OCI-LY7 (cell line): ENCODE results near the gene RPP25L. TPM values are rescaled to one million over a fixed set of nuclear protein-coding genes. Genes with fewer than 3 reads are reported as not detected.
A peak's percentile ranks its signal among the peaks of the same experiment; 100 is the strongest.

Experiments used
- BruUV-seq: library from RNA; stranded (reverse); fragments of 400-500 nt; replicated peaks from 2 replicates; lab custom pipeline; 2021; lab: Mats Ljungman, UMichigan
- CTCF ChIA-PET: fragments of 300-600 bp; sonication (Branson Sonifier 250); formaldehyde crosslinking; loops from one replicate; lab custom pipeline; 2022; ENCODE audit warnings: antibody characterized with exemption; ENCODE audit not compliant: unreplicated experiment; lab: Charles Lee
- POLR2A ChIA-PET: fragments of 300-600 bp; sonication (Branson Sonifier 250); formaldehyde crosslinking; loops from one replicate; lab custom pipeline; 2022; ENCODE audit warnings: antibody characterized with exemption; lab: Charles Lee
- DNase-seq: peaks from one replicate; pipeline ENCODE4 v3.0.0-alpha.2; 2015; ENCODE audit warnings: low spot score
- H2AFZ ChIP-seq: fragments of 200-600 bp; sonication (generic), shearing (Covaris generic); 2 replicates; pipeline ENCODE4 v1.6.1; 2014; ENCODE audit warnings: mild to moderate bottlenecking, antibody characterized with exemption, low read length, moderate library complexity
- H3K27ac ChIP-seq: fragments of 200-600 bp; sonication (generic); 2 replicates; pipeline ENCODE4 v1.5.1; 2014; ENCODE audit warnings: mixed run types, low read depth, mild to moderate bottlenecking, moderate library complexity, low read length, inconsistent platforms; ENCODE audit not compliant: poor library complexity, severe bottlenecking
- H3K36me3 ChIP-seq: fragments of 200-600 bp; sonication (generic); 2 replicates; pipeline ENCODE4 v1.6.1; 2014; ENCODE audit warnings: mild to moderate bottlenecking, antibody characterized with exemption, low read length, moderate library complexity, mixed read lengths; ENCODE audit not compliant: insufficient read depth
- H3K4me1 ChIP-seq: fragments of 200-600 bp; sonication (generic); 2 replicates; pipeline ENCODE4 v1.5.1; 2014; ENCODE audit warnings: mild to moderate bottlenecking, low read length; ENCODE audit not compliant: insufficient read depth, poor library complexity, severe bottlenecking
- H3K4me2 ChIP-seq: fragments of 200-600 bp; sonication (generic); 2 replicates; pipeline ENCODE4 v1.6.1; 2014; ENCODE audit warnings: mild to moderate bottlenecking, low read length
- H3K4me3 ChIP-seq: fragments of 200-600 bp; sonication (generic); 2 replicates; pipeline ENCODE4 v1.5.1; 2014; ENCODE audit warnings: mild to moderate bottlenecking, low read depth, low read length; ENCODE audit not compliant: poor library complexity, severe bottlenecking
- H3K79me2 ChIP-seq: fragments of 200-600 bp; sonication (generic); 2 replicates; pipeline ENCODE4 v1.6.1; 2016; ENCODE audit warnings: low read depth, mild to moderate bottlenecking, low read length, moderate library complexity, mixed read lengths; ENCODE audit not compliant: insufficient read depth
- H3K9me2 ChIP-seq: fragments of 200-600 bp; sonication (generic); 2 replicates; pipeline ENCODE4 v1.6.1; 2016; ENCODE audit warnings: mild to moderate bottlenecking, low read length, mixed read lengths; ENCODE audit not compliant: insufficient read depth
- H3K9me3 ChIP-seq: fragments of 200-600 bp; sonication (generic); 2 replicates; pipeline ENCODE4 v1.6.1; 2014; ENCODE audit warnings: mild to moderate bottlenecking, mixed run types, low read length, mixed read lengths
- H4K20me1 ChIP-seq: fragments of 200-600 bp; sonication (generic); 2 replicates; pipeline ENCODE4 v1.6.1; 2014; ENCODE audit warnings: mild to moderate bottlenecking, antibody characterized with exemption, low read length, moderate library complexity, mixed read lengths; ENCODE audit not compliant: insufficient read depth
- EZH2phosphoT487 ChIP-seq: fragments of 200-600 bp; sonication (generic); IDR thresholded peaks from 2 replicates; pipeline ENCODE4 v1.6.1; 2018; ENCODE audit warnings: low read depth, borderline replicate concordance, mild to moderate bottlenecking, mixed run types, antibody characterized with exemption, low read length, moderate library complexity, mixed read lengths
- intact Hi-C: fragments of 100-400 bp; cut with micrococcal nuclease; formaldehyde crosslinking; loops from one replicate; pipeline ENCODE4 v1.10.0; 2022; ENCODE audit not compliant: unreplicated experiment
- total RNA-seq, 2 experiments: library from RNA; depleted of rRNA in 1 of 2; stranded (reverse); fragments of >200 nt in 1 of 2; shearing (Covaris generic) in 1 of 2; gene quantifications; 2 replicates each; pipeline ENCODE4 v1.2.3, GENCODE V29; 2014 to 2022
- TF ChIP-seq, protein P1 (sequence below): fragments of 200-600 bp; sonication (generic); conservative IDR thresholded peaks from 2 replicates; pipeline ENCODE4 v1.5.1; 2014; ENCODE audit warnings: mild to moderate bottlenecking, antibody characterized with exemption, low read length, moderate library complexity, mixed read lengths

The RPP25L gene
- total RNA-seq, 2 experiments from 2014 or later: 33.7 to 40.3 TPM

DNA sequence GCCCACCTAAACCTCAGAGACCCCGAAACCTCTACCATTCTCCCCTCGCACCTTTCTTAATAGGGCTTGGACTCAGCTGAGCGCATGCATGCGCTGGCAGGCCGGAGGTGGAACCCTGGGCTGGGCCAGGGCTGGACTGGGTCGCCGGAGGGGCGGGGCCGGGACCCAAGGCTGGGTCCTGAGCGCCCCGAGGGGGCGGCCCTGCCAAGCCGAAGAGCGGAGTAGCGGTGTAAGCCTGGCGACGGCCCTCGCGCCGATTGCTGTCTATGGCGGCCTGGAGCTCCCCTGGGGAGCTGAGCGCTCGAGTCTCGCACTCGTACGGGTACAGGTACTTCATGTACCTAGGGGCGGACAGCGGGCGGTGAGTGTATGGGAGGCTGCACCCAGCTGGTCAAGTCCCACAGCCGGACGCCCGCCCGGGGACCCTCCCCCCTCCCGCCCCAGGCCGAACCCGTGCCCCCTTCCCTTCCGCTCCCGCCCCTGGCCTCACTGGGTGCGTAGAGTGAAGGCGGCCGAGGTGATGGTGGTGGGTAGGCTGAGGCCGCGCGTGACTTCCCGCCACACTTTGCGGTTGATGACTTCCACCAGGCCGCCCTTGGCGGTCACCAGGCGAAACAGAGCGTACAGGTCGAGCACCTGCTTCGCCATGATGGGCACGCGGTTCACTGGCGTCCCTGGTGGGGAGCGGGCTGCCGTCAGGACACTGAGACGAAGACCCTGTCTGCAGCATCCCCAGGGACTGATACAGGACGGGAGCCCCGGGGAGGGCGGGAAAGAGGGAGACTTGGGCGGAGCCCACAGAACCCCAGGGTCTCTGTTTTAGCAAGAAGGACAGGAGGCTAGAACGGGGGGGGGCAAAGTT, 11.7 kb upstream of the RPP25L start:
- H3K4me1 ChIP-seq: peaks cover 15% of the 10 kb centered on the region
- CTCF ChIA-PET: no interaction called here
- intact Hi-C loops: no loop called here
- no peak overlapping the region for H2AFZ ChIP-seq
- no peaks in the 10 kb centered on the region for H3K9me2 ChIP-seq
- no peaks in the 10 kb centered on the region for H3K36me3 ChIP-seq
- no peak overlapping the region for H3K27ac ChIP-seq
- no peaks in the 10 kb centered on the region for H4K20me1 ChIP-seq
- H3K79me2 ChIP-seq: no peaks in the 10 kb centered on the region
- POLR2A ChIA-PET: no interaction called here
- no peak overlapping the region for H3K4me3 ChIP-seq
- H3K9me3 ChIP-seq: no peaks in the 10 kb centered on the region
- DNase-seq: no peak
- no peak overlapping the region for H3K4me2 ChIP-seq
- BruUV-seq: no TSS peak
- TF ChIP-seq, protein P1, sequence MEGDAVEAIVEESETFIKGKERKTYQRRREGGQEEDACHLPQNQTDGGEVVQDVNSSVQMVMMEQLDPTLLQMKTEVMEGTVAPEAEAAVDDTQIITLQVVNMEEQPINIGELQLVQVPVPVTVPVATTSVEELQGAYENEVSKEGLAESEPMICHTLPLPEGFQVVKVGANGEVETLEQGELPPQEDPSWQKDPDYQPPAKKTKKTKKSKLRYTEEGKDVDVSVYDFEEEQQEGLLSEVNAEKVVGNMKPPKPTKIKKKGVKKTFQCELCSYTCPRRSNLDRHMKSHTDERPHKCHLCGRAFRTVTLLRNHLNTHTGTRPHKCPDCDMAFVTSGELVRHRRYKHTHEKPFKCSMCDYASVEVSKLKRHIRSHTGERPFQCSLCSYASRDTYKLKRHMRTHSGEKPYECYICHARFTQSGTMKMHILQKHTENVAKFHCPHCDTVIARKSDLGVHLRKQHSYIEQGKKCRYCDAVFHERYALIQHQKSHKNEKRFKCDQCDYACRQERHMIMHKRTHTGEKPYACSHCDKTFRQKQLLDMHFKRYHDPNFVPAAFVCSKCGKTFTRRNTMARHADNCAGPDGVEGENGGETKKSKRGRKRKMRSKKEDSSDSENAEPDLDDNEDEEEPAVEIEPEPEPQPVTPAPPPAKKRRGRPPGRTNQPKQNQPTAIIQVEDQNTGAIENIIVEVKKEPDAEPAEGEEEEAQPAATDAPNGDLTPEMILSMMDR: no peak
- no peak for TF ChIP-seq EZH2phosphoT487

DNA sequence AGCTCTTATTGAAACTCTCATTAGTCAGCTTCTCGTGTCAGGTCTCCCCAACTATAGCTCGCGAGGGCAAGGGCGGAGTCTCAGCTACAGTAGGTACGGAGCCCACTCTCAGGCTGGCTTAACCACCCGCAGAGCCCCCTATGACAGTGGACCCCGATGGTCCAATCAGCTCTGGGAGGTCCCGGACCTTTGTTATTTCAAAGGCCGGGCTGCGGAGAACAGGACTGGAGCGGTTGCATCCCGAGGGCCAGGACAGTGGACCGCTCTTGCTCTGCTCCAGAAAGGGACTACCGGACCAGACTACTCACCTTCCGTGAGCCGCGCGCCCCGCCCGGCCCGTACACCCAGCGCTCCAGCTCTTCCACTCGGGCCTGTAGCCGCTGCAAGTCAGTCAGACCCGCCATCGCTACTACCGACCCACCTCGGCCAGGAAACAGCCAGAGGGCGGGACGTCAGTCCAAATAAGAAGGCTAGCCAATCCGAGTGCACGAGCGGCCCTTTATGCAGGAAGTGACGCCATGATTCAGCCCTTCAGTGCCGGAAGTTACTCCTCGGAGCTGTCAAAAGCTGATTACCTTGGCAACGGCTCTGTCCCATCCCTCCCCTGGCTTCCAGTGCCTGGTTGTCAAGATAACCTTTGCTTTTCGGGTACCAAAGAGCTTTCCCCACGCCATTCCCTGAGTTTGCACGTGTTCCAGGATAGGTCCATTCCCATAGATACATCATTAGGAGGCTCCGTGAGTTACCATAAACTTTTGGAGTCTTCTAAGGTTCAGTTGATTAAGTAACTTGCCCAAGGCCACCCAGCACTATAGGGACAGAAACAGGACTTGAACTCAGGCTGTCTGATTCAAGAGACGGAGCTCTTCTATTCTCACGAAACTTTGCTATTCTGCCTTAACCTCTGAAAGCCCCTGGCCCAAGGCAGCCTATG, 8.4 kb upstream of the RPP25L start, which contains the start of gene DCTN3:
Gene DCTN3, minus strand, starts transcription at position 435 of the 934 bp plus-strand sequence. Its CDS starts 31 bp downstream, at position 404.
- Histone ChIP-seq H3K36me3 (peaks cover 14% of the 10 kb centered on the region; the same call in 1 of the 2 replicates), H3K27ac (no peak within 1 kb of the TSS), H3K9me3 (no peaks in the 10 kb centered on the region), H3K9me2 (no peaks in the 10 kb centered on the region), H3K79me2 (no peaks in the 10 kb centered on the region), H4K20me1 (no peaks in the 10 kb centered on the region), H2AFZ (peak within 1 kb of the TSS; percentile 96), H3K4me1 (peaks cover 15% of the 10 kb centered on the region), H3K4me3 (peak within 1 kb of the TSS; percentile 78), H3K4me2 (peak within 1 kb of the TSS; percentile 90)
- BruUV-seq: TSS peak; percentile 65
- intact Hi-C loops: no loop called here
- peak; percentile 96 for DNase-seq
- CTCF ChIA-PET: interaction anchor here (0.6 to 1.5 kb wide), 5 partner anchors 9 to 29 kb away, joined by 3 to 9 read pairs (median 3); partner anchors contain the start of genes RPP25L and SIGMAR1
- POLR2A ChIA-PET: interaction anchor here (0.9 to 2.5 kb wide), 8 partner anchors 8 to 450 kb away, joined by 3 to 43 read pairs (median 4); partner anchors contain the start of genes ARID3C, RPP25L and SIGMAR1
- TF ChIP-seq, protein P1: no peak
- TF ChIP-seq EZH2phosphoT487: no peak
